Endothelial cell of umbilical vein (primary cell): ENCODE data around the gene CLDN7. TPM values are rescaled to one million over a fixed set of nuclear protein-coding genes. Genes with fewer than 3 reads are reported as not detected.

ENCODE experiments used
- BruUV-seq: library from RNA; stranded (reverse); fragments of 400-500 nt; replicated peaks from 2 replicates; lab custom pipeline; 2021; lab: Mats Ljungman, UMichigan
- CTCF ChIA-PET: fragments of 300-600, 350-600 bp; sonication (Branson Sonifier 250); formaldehyde crosslinking; loops from one replicate; lab custom pipeline; 2021; ENCODE audit warnings: antibody characterized with exemption, inconsistent platforms; lab: Charles Lee
- POLR2A ChIA-PET: fragments of 300-600, 350-600 bp; sonication (Branson Sonifier 250); formaldehyde crosslinking; loops from one replicate; lab custom pipeline; 2021; ENCODE audit warnings: antibody characterized with exemption, inconsistent platforms; lab: Charles Lee
- DNase-seq: peaks from one replicate; pipeline ENCODE4 v3.0.0-alpha.2; 2011; ENCODE audit warnings: low read depth, low spot score
- FAIRE-seq: peaks from 2 replicates; lab custom pipeline; 2011; peaks lifted over from hg19 to GRCh38; lab: Jason Lieb, UNC
- H2AFZ ChIP-seq: 2 replicates; pipeline ENCODE4 v1.6.0; 2012; ENCODE audit warnings: low read depth, low read length, control low read depth, inconsistent platforms
- H3K27ac ChIP-seq: 2 replicates; pipeline ENCODE4 v1.5.1; 2011; ENCODE audit warnings: low read depth, mild to moderate bottlenecking, control low read depth, low read length, moderate library complexity; ENCODE audit not compliant: insufficient read depth
- H3K27me3 ChIP-seq, 2 experiments: 2 replicates each; pipeline versions ENCODE4 v1.6.0 to v1.6.1; 2011; ENCODE audit warnings: low read length in 2 of 2, mixed read lengths in 1 of 2; ENCODE audit not compliant: control insufficient read depth in 2 of 2, insufficient read depth in 2 of 2
- H3K36me3 ChIP-seq, 2 experiments: 2 replicates in 1 of 2; 3 replicates in 1 of 2; pipeline ENCODE4 v1.5.1; 2011; ENCODE audit warnings: low read length in 2 of 2, mild to moderate bottlenecking in 1 of 2, moderate library complexity in 1 of 2; ENCODE audit not compliant: control insufficient read depth in 2 of 2, insufficient read depth in 2 of 2; ENCODE audit errors: extremely low read depth in 1 of 2
- H3K4me1 ChIP-seq: 3 replicates; pipeline ENCODE4 v1.5.1; 2011; ENCODE audit warnings: mild to moderate bottlenecking, low read length; ENCODE audit not compliant: control insufficient read depth, insufficient read depth; ENCODE audit errors: extremely low read depth
- H3K4me2 ChIP-seq: 2 replicates; pipeline ENCODE4 v1.6.1; 2011; ENCODE audit warnings: low read length, control low read depth, mixed read lengths; ENCODE audit not compliant: insufficient read depth
- H3K4me3 ChIP-seq, 3 experiments: fragments of 200-600 bp in 1 of 3; sonication (generic), shearing (Covaris generic) in 1 of 3; replicated peaks in 1 of 3; 2 replicates each; pipeline ENCODE4 v1.5.1; 2011 to 2016; ENCODE audit warnings: control low read depth in 3 of 3, low read length in 3 of 3, mild to moderate bottlenecking in 2 of 3, inconsistent platforms in 1 of 3, low read depth in 1 of 3, moderate library complexity in 1 of 3; ENCODE audit not compliant: insufficient read depth in 1 of 3
- H3K79me2 ChIP-seq: 2 replicates; pipeline ENCODE4 v1.6.0; 2012; ENCODE audit warnings: low read length, inconsistent platforms; ENCODE audit not compliant: control insufficient read depth, insufficient read depth
- H3K9ac ChIP-seq: replicated peaks from 2 replicates; pipeline ENCODE3; 2011; ENCODE audit warnings: low read length, control low read depth; ENCODE audit not compliant: insufficient read depth; ENCODE audit errors: extremely low read depth
- H3K9me1 ChIP-seq: replicated peaks from 3 replicates; pipeline ENCODE4 v1.6.0; 2011; ENCODE audit warnings: mild to moderate bottlenecking, low read length; ENCODE audit not compliant: control insufficient read depth, insufficient read depth; ENCODE audit errors: extremely low read depth
- H3K9me3 ChIP-seq: replicated peaks from 2 replicates; pipeline ENCODE4 v1.5.1; 2012; ENCODE audit warnings: low read length, inconsistent platforms; ENCODE audit not compliant: control insufficient read depth, insufficient read depth
- H4K20me1 ChIP-seq: replicated peaks from 2 replicates; pipeline ENCODE3; 2011; ENCODE audit warnings: mild to moderate bottlenecking, low read length; ENCODE audit not compliant: control insufficient read depth, insufficient read depth; ENCODE audit errors: extremely low read depth
- MYC ChIP-seq: IDR thresholded peaks from one replicate; pipeline ENCODE4 v1.6.1; 2011; ENCODE audit warnings: mild to moderate bottlenecking, low read depth, low read length
- POLR2A ChIP-seq: IDR thresholded peaks from 2 replicates; pipeline ENCODE4 v1.6.1; 2012; ENCODE audit warnings: low read depth, mild to moderate bottlenecking, control low read depth, low read length
- dilution Hi-C: fragments of 300-500 bp; cut with MboI; formaldehyde crosslinking; loops from one replicate; pipeline ENCODE4 v1.15.0; 2019; ENCODE audit warnings: low sequenced_read_pairs; ENCODE audit not compliant: extremely low pct_ligation_motif_present
- intact Hi-C: fragments of 100-400 bp; cut with micrococcal nuclease; formaldehyde crosslinking; loops from one replicate; pipeline ENCODE4 v1.10.0; 2022
- polyA plus RNA-seq, 4 experiments: library from polyadenylated mRNA; depleted of rRNA in 3 of 4; stranded (reverse) in 3 of 4; unstranded in 1 of 4; fragments of >200 nt; gene quantifications; 2 replicates each; pipeline versions ENCODE4 v1.2.1 to v1.2.3, GENCODE V29; 2011 to 2012; ENCODE audit warnings: missing spikeins in 1 of 4
- total RNA-seq: library from RNA; stranded (reverse); gene quantifications from 2 replicates; pipeline ENCODE4 v1.2.3, GENCODE V29; 2021
- TF ChIP-seq, protein P1 (sequence below): IDR thresholded peaks from 2 replicates; pipeline ENCODE4 v1.6.1; 2011; ENCODE audit not compliant: insufficient read depth, insufficient read length

Gene CLDN7
- total and polyA plus RNA-seq, 2 donors (not counting 3 experiments of a cell fraction or from before 2014, with no cell fraction given) = 25.4 to 25.7 TPM

DNA sequence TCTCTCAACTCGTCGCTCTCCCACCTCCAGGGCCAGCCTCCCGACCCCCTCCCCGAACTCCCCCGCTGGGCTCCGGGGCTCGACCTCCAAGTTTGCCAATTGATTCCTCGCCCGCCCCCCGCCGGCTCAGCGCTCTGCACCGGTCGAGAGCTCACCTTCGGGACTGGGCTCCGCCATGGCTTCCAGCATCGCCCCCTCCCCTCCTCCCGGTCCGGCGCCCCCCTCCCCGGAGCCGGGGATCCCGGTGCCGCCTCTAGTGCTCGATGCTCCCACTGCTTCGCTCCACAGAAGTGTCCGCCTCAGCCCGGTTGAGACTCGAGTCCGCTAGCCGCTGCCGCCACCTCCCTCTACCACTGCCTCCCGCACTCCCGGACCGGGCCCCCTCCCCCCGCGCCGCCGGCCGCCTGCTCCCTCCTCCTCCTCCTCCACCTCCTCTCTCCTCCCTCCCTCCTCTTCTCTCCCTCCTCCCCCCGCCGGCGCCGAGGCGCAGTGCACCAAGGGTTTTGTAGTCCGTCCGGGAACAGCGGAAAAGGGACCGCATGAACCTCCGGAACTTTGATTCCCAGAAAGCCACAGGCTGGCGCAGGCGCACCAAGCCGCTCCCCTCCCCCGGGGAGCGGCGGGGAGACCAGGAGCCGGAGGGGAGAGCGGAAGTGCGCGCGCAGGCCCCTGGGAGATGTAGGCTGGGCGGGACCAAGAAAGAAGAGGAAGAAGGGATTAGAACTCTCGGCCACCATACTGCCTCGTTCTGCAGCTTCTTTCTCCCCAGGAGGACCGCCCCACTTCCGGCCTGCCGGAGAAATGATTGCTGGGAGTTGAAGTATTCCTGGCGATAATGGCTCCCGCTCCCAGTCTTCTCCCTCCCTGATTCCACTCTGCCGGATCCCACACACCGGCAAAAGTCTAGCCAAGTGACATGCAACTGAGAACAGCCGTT lies 22.9 kb downstream of the CLDN7 start, which contains the start of gene PHF23:
Gene PHF23 (minus strand): TSS at position 367 of the 937 bp plus-strand sequence. CDS start 178 bp downstream, at position 189.
- intact Hi-C loops (loop anchor here (1.0 to 5.0 kb wide), 4 partner anchors 13 to 618 kb away; partner anchors contain the start of genes CYB5D1, ELP5, NAA38 and TMEM88), dilution Hi-C loops (no loop called here)
- peak within 1 kb of the TSS; percentile 71 to 96 (median 83) for H3K4me3 ChIP-seq
- TF ChIP-seq, protein P1, sequence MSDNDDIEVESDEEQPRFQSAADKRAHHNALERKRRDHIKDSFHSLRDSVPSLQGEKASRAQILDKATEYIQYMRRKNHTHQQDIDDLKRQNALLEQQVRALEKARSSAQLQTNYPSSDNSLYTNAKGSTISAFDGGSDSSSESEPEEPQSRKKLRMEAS = no peak
- TF ChIP-seq POLR2A = peak; percentile 51
- TF ChIP-seq MYC = peak; percentile 30
- POLR2A ChIA-PET = interaction anchor here (1.1 kb wide), 1 partner anchor 21 kb away, joined by 4 read pairs; no protein-coding TSS in a partner anchor
- H3K9me3 ChIP-seq = no peaks in the 10 kb centered on the region
- H3K27ac ChIP-seq = peak within 1 kb of the TSS; percentile 14
- H3K4me1 ChIP-seq = peaks cover 35% of the 10 kb centered on the region
- DNase-seq = peak; percentile 100
- peaks cover 18 to 27% of the 10 kb centered on the region in 2 experiments for H3K36me3 ChIP-seq
- peak within 1 kb of the TSS; percentile 81 for H3K4me2 ChIP-seq
- H3K9me1 ChIP-seq = no peaks in the 10 kb centered on the region
- no TSS peak for BruUV-seq
- CTCF ChIA-PET = interaction anchor here (0.9 to 3.4 kb wide), 6 partner anchors 15 to 194 kb away, joined by 3 to 34 read pairs (median 3); partner anchors contain the start of genes ACADVL, ACAP1 and DLG4
- H2AFZ ChIP-seq = no peak within 1 kb of the TSS
- FAIRE-seq = peak; percentile 98
- no peaks in the 10 kb centered on the region for H4K20me1 ChIP-seq
- peak within 1 kb of the TSS; percentile 71 for H3K9ac ChIP-seq
- H3K79me2 ChIP-seq = peaks cover 53% of the 10 kb centered on the region
- H3K27me3 ChIP-seq = no peaks in the 10 kb centered on the region
